DOHH2 (cell line): ENCODE measurements around the gene TLX2.

Experiments
- EZH2phosphoT487 ChIP-seq: fragments of 200-600 bp; sonication (generic); IDR thresholded peaks from 2 replicates; pipeline ENCODE4 v1.6.1; 2017; ENCODE audit warnings: borderline replicate concordance, mild to moderate bottlenecking, antibody characterized with exemption, low read length, moderate library complexity, mixed read lengths
- TF ChIP-seq, protein P1 (sequence below): fragments of 200-600 bp; sonication (generic); IDR thresholded peaks from one replicate; pipeline ENCODE4 v1.5.1; 2014; ENCODE audit warnings: antibody characterized with exemption, mild to moderate bottlenecking, low read depth, low read length; ENCODE audit not compliant: poor library complexity, severe bottlenecking

DNA sequence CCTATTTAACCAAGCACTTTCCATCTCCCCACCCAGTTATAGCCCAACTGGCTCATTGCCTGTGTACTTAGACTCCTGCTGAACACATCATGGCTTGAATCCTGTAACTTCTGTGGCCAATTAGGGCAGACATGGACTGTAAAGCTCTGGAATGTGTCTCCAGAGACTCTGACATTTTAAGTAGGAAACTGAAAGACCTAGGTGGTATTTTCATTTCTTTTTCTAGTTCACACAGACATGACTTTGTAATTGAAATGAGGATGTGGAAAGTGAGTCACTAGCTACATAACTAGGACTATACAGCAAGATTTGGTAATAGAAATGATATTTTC is 52.5 kb downstream of the TLX2 start:
- no peak for TF ChIP-seq EZH2phosphoT487
- TF ChIP-seq, protein P1, sequence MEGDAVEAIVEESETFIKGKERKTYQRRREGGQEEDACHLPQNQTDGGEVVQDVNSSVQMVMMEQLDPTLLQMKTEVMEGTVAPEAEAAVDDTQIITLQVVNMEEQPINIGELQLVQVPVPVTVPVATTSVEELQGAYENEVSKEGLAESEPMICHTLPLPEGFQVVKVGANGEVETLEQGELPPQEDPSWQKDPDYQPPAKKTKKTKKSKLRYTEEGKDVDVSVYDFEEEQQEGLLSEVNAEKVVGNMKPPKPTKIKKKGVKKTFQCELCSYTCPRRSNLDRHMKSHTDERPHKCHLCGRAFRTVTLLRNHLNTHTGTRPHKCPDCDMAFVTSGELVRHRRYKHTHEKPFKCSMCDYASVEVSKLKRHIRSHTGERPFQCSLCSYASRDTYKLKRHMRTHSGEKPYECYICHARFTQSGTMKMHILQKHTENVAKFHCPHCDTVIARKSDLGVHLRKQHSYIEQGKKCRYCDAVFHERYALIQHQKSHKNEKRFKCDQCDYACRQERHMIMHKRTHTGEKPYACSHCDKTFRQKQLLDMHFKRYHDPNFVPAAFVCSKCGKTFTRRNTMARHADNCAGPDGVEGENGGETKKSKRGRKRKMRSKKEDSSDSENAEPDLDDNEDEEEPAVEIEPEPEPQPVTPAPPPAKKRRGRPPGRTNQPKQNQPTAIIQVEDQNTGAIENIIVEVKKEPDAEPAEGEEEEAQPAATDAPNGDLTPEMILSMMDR = no peak
